Transverse colon (tissue), 4 donors: ENCODE data around the gene PDE4D. TPM values are rescaled to one million over a fixed set of nuclear protein-coding genes. Genes with fewer than 3 reads are reported as not detected.

Experiments
- DNase-seq: peaks from one replicate; pipeline ENCODE4 v3.0.0-alpha.2; 2019
- H3K27ac ChIP-seq, 4 donors: fragments of 200-600 bp; sonication (generic); 2 replicates each; pipeline ENCODE4 v1.5.1; 2016 to 2018; ENCODE audit warnings: inconsistent platforms in 4 of 4
- H3K27me3 ChIP-seq: fragments of 200-600 bp; sonication (generic); 2 replicates; pipeline ENCODE4 v1.5.1; 2017; ENCODE audit warnings: inconsistent platforms
- H3K36me3 ChIP-seq, 4 donors: fragments of 200-600 bp; sonication (generic); 2 replicates each; pipeline ENCODE4 v1.5.1; 2017 to 2019; ENCODE audit warnings: inconsistent platforms in 4 of 4
- H3K4me1 ChIP-seq, 4 donors: fragments of 200-600 bp; sonication (generic); 2 replicates each; pipeline ENCODE4 v1.5.1; 2017 to 2020; ENCODE audit warnings: inconsistent platforms in 4 of 4
- H3K4me3 ChIP-seq, 4 donors: fragments of 200-600 bp; sonication (generic); 1 replicate in 1 of 4; 2 replicates in 3 of 4; pipeline versions ENCODE4 v1.5.1 to v1.6.1; 2017 to 2019; ENCODE audit warnings: inconsistent platforms in 4 of 4
- H3K9me3 ChIP-seq, 2 donors: fragments of 200-600 bp; sonication (generic); 2 replicates each; pipeline ENCODE4 v1.5.1; 2017 to 2019; ENCODE audit warnings: inconsistent platforms in 2 of 2
- CTCF ChIP-seq, 5 experiments: fragments of 200-600 bp in 3 of 5; fragments of 450-650 bp in 2 of 5; sonication (generic) in 3 of 5; IDR thresholded peaks; 1 replicate in 2 of 5; 2 replicates in 3 of 5; pipeline ENCODE4 v1.5.1; 2016 to 2017; ENCODE audit warnings: antibody characterized with exemption in 5 of 5, inconsistent platforms in 3 of 5, mild to moderate bottlenecking in 2 of 5, moderate library complexity in 1 of 5
- EP300 ChIP-seq: sonication (generic); formaldehyde crosslinking; IDR thresholded peaks from one replicate; pipeline ENCODE4 v1.6.1; 2017; ENCODE audit warnings: antibody characterized with exemption, low read depth
- POLR2A ChIP-seq: fragments of 450-650 bp; IDR thresholded peaks from one replicate; pipeline ENCODE4 v1.6.1; 2016; ENCODE audit warnings: antibody characterized with exemption, mild to moderate bottlenecking, moderate library complexity
- POLR2AphosphoS5 ChIP-seq, 3 donors: sonication (generic); formaldehyde crosslinking; IDR thresholded peaks; one replicate each; pipeline ENCODE4 v1.6.1; 2016; ENCODE audit warnings: antibody characterized with exemption in 3 of 3
- WGBS, 2 donors: methylation state at CpG; one replicate each; pipeline ENCODE4 v1.1.5; 2018; ENCODE audit warnings: low coverage in 1 of 2; 5-methylcytosine and 5-hydroxymethylcytosine counted together
- in situ Hi-C, 4 donors: fragments of 200-750 bp; cut with MboI; loops; one replicate each; pipeline versions ENCODE4 v1.15.0 to v1.15.1; 2017; ENCODE audit warnings: low sequenced_read_pairs in 3 of 4, low pct_ligation_motif_present in 1 of 4, low pct_unique_long_range_greater_than_20kb in 1 of 4
- intact Hi-C: fragments of 100-400 bp; cut with DNase I; formaldehyde crosslinking; loops from one replicate; pipeline ENCODE4 v1.15.1; 2023; ENCODE audit warnings: low total_unique reads
- total RNA-seq, 4 donors: library from RNA; depleted of rRNA; stranded (reverse); fragments of >200 nt; gene quantifications; one replicate each; pipeline ENCODE4 v1.1.0, GENCODE V29; 2016

The PDE4D gene
- total RNA-seq, 4 donors from 2014 or later: 47.0 to 302 (median 73.6) TPM

- Histone ChIP-seq H3K4me3 (no peak overlapping the region), H3K27me3 (no peaks in the 10 kb centered on the region), H3K9me3 (no peaks in the 10 kb centered on the region), H3K36me3 (no peaks in the 10 kb centered on the region), H3K27ac (no peak overlapping the region), H3K4me1 (no peaks in the 10 kb centered on the region)
- intact Hi-C loops: no loop called here
- DNase-seq: no peak
- WGBS, 2 donors: 73 to 100% methylated on average over 1 to 2 of the region's 2 CpGs
- TF ChIP-seq EP300 (no peak), POLR2A (no peak), POLR2AphosphoS5 (IDR thresholded peaks at IDR 0.05) (no peak), CTCF (IDR thresholded peaks at IDR 0.05) (no peak)
- in situ Hi-C loops: no loop called here
Observed at GRCh38 chr5:59732301-59732700, 161.2 kb downstream of the PDE4D start.

- H3K9me3 ChIP-seq: no peaks in the 10 kb centered on the region
- no peak for DNase-seq
- no peak overlapping the region for H3K27ac ChIP-seq
- H3K4me3 ChIP-seq: no peak overlapping the region
- no peak for TF ChIP-seq CTCF (IDR thresholded peaks at IDR 0.05)
- no peak for TF ChIP-seq POLR2A
- no peak for TF ChIP-seq POLR2AphosphoS5 (IDR thresholded peaks at IDR 0.05)
- no peak for TF ChIP-seq EP300
- H3K36me3 ChIP-seq: no peaks in the 10 kb centered on the region
- WGBS, 2 donors: 93 to 95% methylated on average over 1 of the region's 1 CpG
- intact Hi-C loops: no loop called here
- no peaks in the 10 kb centered on the region for H3K4me1 ChIP-seq
- in situ Hi-C loops: no loop called here
- no peaks in the 10 kb centered on the region for H3K27me3 ChIP-seq
Observed at GRCh38 chr5:59731809-59732208, 161.7 kb downstream of the PDE4D start.

GRCh38 chr5:59729820-59730219 is 163.7 kb downstream of the PDE4D start:
- WGBS, 2 donors: 90 to 100% methylated on average over 1 to 2 of the region's 2 CpGs
- Histone ChIP-seq H3K36me3 (no peaks in the 10 kb centered on the region), H3K4me1 (no peaks in the 10 kb centered on the region), H3K4me3 (no peak overlapping the region), H3K27ac (no peak overlapping the region), H3K9me3 (no peaks in the 10 kb centered on the region), H3K27me3 (no peaks in the 10 kb centered on the region)
- no peak for DNase-seq
- in situ Hi-C loops (no loop called here), intact Hi-C loops (no loop called here)
- TF ChIP-seq CTCF (IDR thresholded peaks at IDR 0.05): no peak
- no peak for TF ChIP-seq EP300
- no peak for TF ChIP-seq POLR2A
- TF ChIP-seq POLR2AphosphoS5 (IDR thresholded peaks at IDR 0.05): no peak

- intact Hi-C loops: no loop called here
- in situ Hi-C loops: no loop called here
- H3K4me3 ChIP-seq: no peak overlapping the region
- WGBS, 2 donors: 90 to 94% methylated on average over 3 of the region's 3 CpGs
- no peaks in the 10 kb centered on the region for H3K27me3 ChIP-seq
- no peaks in the 10 kb centered on the region for H3K9me3 ChIP-seq
- no peak overlapping the region for H3K27ac ChIP-seq
- no peaks in the 10 kb centered on the region for H3K36me3 ChIP-seq
- TF ChIP-seq CTCF (IDR thresholded peaks at IDR 0.05) (no peak), POLR2AphosphoS5 (IDR thresholded peaks at IDR 0.05) (no peak), EP300 (no peak), POLR2A (no peak)
- no peak for DNase-seq
- H3K4me1 ChIP-seq: no peaks in the 10 kb centered on the region
Observed at GRCh38 chr5:59729357-59729756, 164.2 kb downstream of the PDE4D start.
